Posterior cingulate gyrus (tissue), 11 donors: ENCODE measurements around the gene MAP3K3.

Source experiments
- DNase-seq, 10 donors: peaks; one replicate each; pipeline versions ENCODE4 v3.0.0 to v3.0.0-alpha.2; 2020 to 2021; ENCODE audit warnings: mixed read lengths in 3 of 10
- intact Hi-C: fragments of 100-400 bp; cut with DNase I; formaldehyde crosslinking; loops from one replicate; pipeline ENCODE4 v1.15.1; 2023

The MAP3K3 gene

GRCh38 chr17:63621229-63621683 lies 961 bp upstream of the MAP3K3 start:
- intact Hi-C loops: loop anchor here (5.0 to 10.0 kb wide), 4 partner anchors 69 to 221 kb away; partner anchors contain the start of genes CCDC47, DCAF7, DDX42 and SMARCD2
- DNase-seq: no peak

GRCh38 chr17:63622574-63623390 lies 565 bp downstream of the MAP3K3 start:
- intact Hi-C loops: loop anchor here (5.0 to 10.0 kb wide), 4 partner anchors 70 to 220 kb away; partner anchors contain the start of genes CCDC47, DCAF7, DDX42 and SMARCD2
- peak; percentile 36 to 94 (median 52) for DNase-seq

GRCh38 chr17:63623786-63624530 lies 1.7 kb downstream of the MAP3K3 start:
- intact Hi-C loops: loop anchor here (5.0 to 10.0 kb wide), 4 partner anchors 72 to 218 kb away; partner anchors contain the start of genes CCDC47, DCAF7, DDX42 and SMARCD2

GRCh38 chr17:63624531-63624880 lies 2.3 kb downstream of the MAP3K3 start:
- intact Hi-C loops: loop anchor here (5.0 to 10.0 kb wide), 4 partner anchors 72 to 218 kb away; partner anchors contain the start of genes CCDC47, DCAF7, DDX42 and SMARCD2
- DNase-seq: no peak

More at GRCh38 chr17:63623786-63624530, 1.7 kb downstream of the MAP3K3 start:
- no peak for DNase-seq

GRCh38 chr17:63626551-63627180 lies 4.4 kb downstream of the MAP3K3 start:
- intact Hi-C loops: loop anchor here (10.0 kb wide), 1 partner anchor 148 kb away; the partner anchor contains the start of genes CCDC47 and DDX42
- no peak for DNase-seq

GRCh38 chr17:63629627-63630026 lies 7.4 kb downstream of the MAP3K3 start:
- no peak for DNase-seq
- intact Hi-C loops: loop anchor here (10.0 kb wide), 1 partner anchor 145 kb away; the partner anchor contains the start of genes CCDC47 and DDX42

GRCh38 chr17:63631062-63631461 lies 8.8 kb downstream of the MAP3K3 start:
- DNase-seq: no peak
- intact Hi-C loops: no loop called here

- intact Hi-C loops: no loop called here
- no peak for DNase-seq
These were observed 9.4 kb downstream of the MAP3K3 start for GRCh38 chr17:63631626-63632025.

- intact Hi-C loops: no loop called here
- no peak for DNase-seq
These were observed 11.5 kb downstream of the MAP3K3 start for GRCh38 chr17:63633742-63634141.

- no peak for DNase-seq
- intact Hi-C loops: no loop called here
These were observed 11.9 kb downstream of the MAP3K3 start for GRCh38 chr17:63634163-63634562.

- no peak for DNase-seq
- intact Hi-C loops: no loop called here
These were observed 12.6 kb downstream of the MAP3K3 start for GRCh38 chr17:63634816-63635215.

GRCh38 chr17:63635290-63635689 lies 13.1 kb downstream of the MAP3K3 start:
- intact Hi-C loops: no loop called here
- no peak for DNase-seq

GRCh38 chr17:63635787-63636186 lies 13.6 kb downstream of the MAP3K3 start:
- peak in 7 of 10 donors; percentile 25 to 87 (median 36) for DNase-seq
- intact Hi-C loops: no loop called here

GRCh38 chr17:63639125-63639524 lies 16.9 kb downstream of the MAP3K3 start:
- intact Hi-C loops: no loop called here
- DNase-seq: no peak

- intact Hi-C loops: no loop called here
- no peak for DNase-seq
These were observed 17.8 kb downstream of the MAP3K3 start for GRCh38 chr17:63640038-63640437.

GRCh38 chr17:63641692-63642448 lies 19.7 kb downstream of the MAP3K3 start:
- intact Hi-C loops: no loop called here
- peak in 2 of 10 donors; percentile 13 to 20 for DNase-seq

- intact Hi-C loops: no loop called here
- no peak for DNase-seq
These were observed 22.6 kb downstream of the MAP3K3 start for GRCh38 chr17:63644846-63645245.

GRCh38 chr17:63645775-63646487 lies 23.7 kb downstream of the MAP3K3 start:
- intact Hi-C loops: no loop called here
- no peak for DNase-seq

- DNase-seq: no peak
- intact Hi-C loops: no loop called here
These were observed 24.2 kb downstream of the MAP3K3 start for GRCh38 chr17:63646488-63646806.
